ENCODE measurements around the gene CCDC102B.

DNA sequence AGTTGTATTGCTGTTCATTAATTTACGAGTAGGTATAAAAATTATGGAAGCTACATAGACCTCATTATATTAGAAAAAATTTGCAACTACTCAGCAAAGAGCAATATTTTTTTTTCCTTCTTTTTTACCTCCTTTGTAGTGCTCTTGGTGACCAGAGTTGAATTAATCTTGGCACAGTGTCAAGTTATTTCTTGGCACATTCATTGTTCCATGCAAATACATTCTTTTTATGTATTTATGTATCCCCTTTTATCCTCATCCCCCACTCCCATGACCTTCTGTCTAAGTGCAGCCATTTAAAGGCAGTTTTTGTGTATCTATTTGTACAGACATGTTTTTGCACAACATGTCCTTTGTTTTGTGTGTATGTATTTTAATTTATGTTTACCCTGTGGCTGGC lies 224.5 kb downstream of the CCDC102B start:
- TF ChIP-seq EZH2 (IDR thresholded peaks at IDR 0.05) (no peak), POLR2AphosphoS5 (IDR thresholded peaks at IDR 0.05; ENCODE audit: borderline replicate concordance, low read depth, low read length) (no peak), FOXP2 (optimal IDR thresholded peaks at IDR 0.05; ENCODE audit: control extremely low read depth, extremely low read length, insufficient read depth) (no peak)

Measured in SK-N-MC (cell line).